Measurements from ENCODE around the gene TRIP13. TPM values are rescaled to one million over a fixed set of nuclear protein-coding genes. Genes with fewer than 3 reads are reported as not detected.

The TRIP13 gene
- total and polyA plus RNA-seq, 10 of the 15 experiments (the other 5 are each of a cell fraction or from before 2014, with no cell fraction given): 15.1 to 64.9 (median 32.2) TPM

GRCh38 chr5:860506-861150, 32.1 kb upstream of the TRIP13 start (continued):
- no peak for TF ChIP-seq JUNB (IDR thresholded peaks at IDR 0.05)

DNA sequence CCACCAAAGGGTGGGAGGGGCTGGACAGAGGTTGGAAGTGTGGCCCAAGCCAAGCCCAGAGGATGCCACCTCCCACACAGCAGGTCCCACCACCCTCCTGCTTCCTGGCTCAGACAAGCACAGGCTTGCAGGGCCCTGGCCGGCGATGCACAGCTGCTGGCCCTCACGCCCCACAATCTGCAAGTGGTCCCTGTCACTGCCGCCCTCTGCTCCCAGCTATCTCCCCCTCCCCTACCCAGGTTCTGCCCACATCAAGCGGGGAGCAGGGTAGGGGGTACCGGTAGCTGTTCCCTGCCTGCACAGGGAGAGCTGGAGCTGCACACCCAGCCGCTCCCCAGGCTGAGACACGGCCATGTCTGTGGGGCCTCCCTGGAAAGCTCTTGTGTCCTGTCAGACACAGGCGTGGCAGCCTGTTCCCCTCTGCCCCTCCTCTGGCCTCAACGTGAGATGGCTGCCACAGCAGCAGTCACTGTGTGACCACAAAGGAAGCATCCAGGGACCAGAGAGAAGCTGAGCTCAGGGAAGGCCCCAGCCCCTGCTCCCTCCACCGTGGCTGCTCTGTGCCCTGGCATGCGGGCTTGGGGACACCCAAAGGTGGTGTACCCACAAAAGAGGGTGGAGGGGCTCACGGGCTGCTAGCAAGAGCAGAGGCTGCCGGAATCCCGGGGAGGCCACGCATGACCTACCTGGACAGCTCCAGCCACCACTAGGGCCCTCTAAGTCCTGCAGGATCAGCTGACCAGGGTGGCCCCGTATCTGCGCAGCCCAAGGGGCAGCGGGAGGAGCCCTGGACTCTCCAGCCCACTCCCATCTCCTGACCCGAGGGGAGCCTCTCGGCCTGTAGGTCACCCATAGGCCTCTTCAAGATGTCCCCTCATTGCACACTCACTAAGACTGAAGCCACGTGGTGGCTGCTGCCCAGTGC, 31.0 kb upstream of the TRIP13 start:
- FAIRE-seq (no peak), DNase-seq (ENCODE audit: low read depth, low spot score) (no peak), ATAC-seq (peak; percentile 16)
- Histone ChIP-seq H3K79me2 (ENCODE audit: control insufficient read depth, insufficient read depth, low read length) (no peaks in the 10 kb centered on the region), H3K4me1 (ENCODE audit: control insufficient read depth, insufficient read depth, low read length) (no peaks in the 10 kb centered on the region), H3K27me3 (replicated peaks in 1 of 2; ENCODE audit: control insufficient read depth in 2 of 2, insufficient read depth in 2 of 2, low read length in 1 of 2) (no peaks in the 10 kb centered on the region), H3K9me3 (replicated peaks; ENCODE audit: control insufficient read depth, insufficient read depth, low read length) (no peaks in the 10 kb centered on the region), H3K36me3 (ENCODE audit: control insufficient read depth in 2 of 2, insufficient read depth in 2 of 2, low read length in 1 of 2) (peaks cover 10 to 20% of the 10 kb centered on the region in 2 experiments; a peak in 3 of 4 replicates), H3K4me2 (ENCODE audit: control insufficient read depth, insufficient read depth) (no peak overlapping the region), H3K4me3 (no peak overlapping the region), H2AFZ (ENCODE audit: control insufficient read depth, low read depth, low read length) (no peak overlapping the region), H4K20me1 (ENCODE audit: control insufficient read depth, insufficient read depth) (no peaks in the 10 kb centered on the region), H3K9ac (ENCODE audit: control insufficient read depth, insufficient read depth, low read length) (no peak overlapping the region), H3K27ac (ENCODE audit: control insufficient read depth, insufficient read depth) (no peak overlapping the region)
- 78% methylated on average over 20 of the region's 22 CpGs for WGBS (ENCODE audit: insufficient coverage, insufficient replicate concordance, low lambda C conversion rate, missing lambda C conversion rate)
- CTCF ChIA-PET: no interaction called here
- in situ Hi-C loops (cut with MboI) (no loop called here), intact Hi-C loops (cut with micrococcal nuclease; ENCODE audit: unreplicated experiment) (no loop called here)
- RAD21 ChIA-PET (ENCODE audit: unreplicated experiment): no interaction called here
- SMC1A ChIA-PET (ENCODE audit: uncharacterized antibody, unreplicated experiment): no interaction called here
- TF ChIP-seq PML (IDR thresholded peaks at IDR 0.05; ENCODE audit: low read length): peak; percentile 17; the same call in 1 of the 2 replicates
- TF ChIP-seq POLR2A (IDR thresholded peaks at IDR 0.05; ENCODE audit: low read depth, low read length): peak; percentile 70
- no peak for TF ChIP-seq NR2C1 (IDR thresholded peaks at IDR 0.05)
- POLR2A ChIA-PET: no interaction called here
- BruUV-seq (replicated peaks): no TSS peak

All from GM12878 (cell line).